HG02571 (cell line): Measurements from ENCODE around the gene LYRM2.

ENCODE experiments used
- ATAC-seq: cut with Tn5 transposase; IDR thresholded peaks from one replicate; pipeline ENCODE4 v1.9.1; 2021; ENCODE audit warnings: mild to moderate bottlenecking, moderate library complexity; ENCODE audit not compliant: unreplicated experiment

LYRM2 gene

GRCh38 chr6:89638320-89639195 lies at the start of gene LYRM2:
Gene LYRM2 (minus strand): TSS chr6:89638747. CDS start chr6:89638716, 31 bp downstream.
- ATAC-seq: peak; percentile 98

GRCh38 chr6:89688328-89688727 lies 49.8 kb upstream of the LYRM2 start:
- no peak for ATAC-seq

- no peak for ATAC-seq
These were observed 46.8 kb upstream of the LYRM2 start for GRCh38 chr6:89685311-89685710.

- ATAC-seq: no peak
These were observed 44.4 kb upstream of the LYRM2 start for GRCh38 chr6:89682991-89683390.

- no peak for ATAC-seq
These were observed 43.5 kb upstream of the LYRM2 start for GRCh38 chr6:89681983-89682564.

GRCh38 chr6:89680551-89680950 lies 42.0 kb upstream of the LYRM2 start:
- ATAC-seq: no peak

GRCh38 chr6:89680150-89680549 lies 41.6 kb upstream of the LYRM2 start:
- no peak for ATAC-seq

GRCh38 chr6:89679215-89680120 lies 40.9 kb upstream of the LYRM2 start:
- no peak for ATAC-seq

GRCh38 chr6:89678531-89678930 lies 40.0 kb upstream of the LYRM2 start:
- ATAC-seq: no peak

- ATAC-seq: no peak
These were observed 37.6 kb upstream of the LYRM2 start for GRCh38 chr6:89675949-89676748.

- no peak for ATAC-seq
These were observed 32.5 kb upstream of the LYRM2 start for GRCh38 chr6:89670935-89671565.

- no peak for ATAC-seq
These were observed 30.5 kb upstream of the LYRM2 start for GRCh38 chr6:89669002-89669401.

GRCh38 chr6:89667872-89668556 lies 29.5 kb upstream of the LYRM2 start:
- no peak for ATAC-seq

GRCh38 chr6:89662659-89663223 lies 24.2 kb upstream of the LYRM2 start:
- ATAC-seq: no peak

- no peak for ATAC-seq
These were observed 23.0 kb upstream of the LYRM2 start for GRCh38 chr6:89661559-89661958.

- no peak for ATAC-seq
These were observed 22.4 kb upstream of the LYRM2 start for GRCh38 chr6:89660981-89661380.

- no peak for ATAC-seq
These were observed 19.1 kb upstream of the LYRM2 start for GRCh38 chr6:89657445-89658158.

GRCh38 chr6:89655122-89655521 lies 16.6 kb upstream of the LYRM2 start:
- no peak for ATAC-seq

- no peak for ATAC-seq
These were observed 12.0 kb upstream of the LYRM2 start for GRCh38 chr6:89650579-89650978.
